Neural cell (in vitro differentiated cells): ENCODE measurements around the gene CASKIN2. TPM values are rescaled to one million over a fixed set of nuclear protein-coding genes. Genes with fewer than 3 reads are reported as not detected.

Source experiments
- H2AFZ ChIP-seq: fragments of 200-600, 300-800 bp; sonication (generic), shearing (Covaris generic); 2 replicates; pipeline ENCODE4 v1.6.0; 2014; ENCODE audit warnings: low read depth, mild to moderate bottlenecking, antibody characterized with exemption, low read length, moderate library complexity
- H3F3A ChIP-seq: fragments of 200-600 bp; shearing (Covaris generic); 2 replicates; pipeline ENCODE4 v1.6.1; 2016; ENCODE audit warnings: mild to moderate bottlenecking, moderate library complexity, mixed read lengths, antibody characterized with exemption, low read length; ENCODE audit not compliant: insufficient read depth, poor library complexity, severe bottlenecking
- H3K27ac ChIP-seq: fragments of 200-600, 300-800 bp; sonication (generic), shearing (Covaris generic); 2 replicates; pipeline ENCODE4 v1.5.1; 2014; ENCODE audit warnings: mild to moderate bottlenecking, low read length, moderate library complexity
- H3K27me3 ChIP-seq: fragments of 300-800, 200-600 bp; sonication (generic), shearing (Covaris generic); 2 replicates; pipeline ENCODE4 v1.6.0; 2014; ENCODE audit warnings: mild to moderate bottlenecking, low read depth, low read length, moderate library complexity; ENCODE audit not compliant: insufficient read depth
- H3K36me3 ChIP-seq: fragments of 300-800, 200-600 bp; sonication (generic), shearing (Covaris generic); 2 replicates; pipeline ENCODE4 v1.5.1; 2014; ENCODE audit warnings: mild to moderate bottlenecking, antibody characterized with exemption, low read length, moderate library complexity; ENCODE audit not compliant: insufficient read depth
- H3K4me2 ChIP-seq: fragments of 300-800, 200-600 bp; sonication (generic), shearing (Covaris generic); 2 replicates; pipeline ENCODE4 v1.6.0; 2014; ENCODE audit warnings: mild to moderate bottlenecking, low read length
- H3K4me3 ChIP-seq: fragments of 300-800, 200-600 bp; sonication (generic), shearing (Covaris generic); 2 replicates; pipeline ENCODE4 v1.5.1; 2014; ENCODE audit warnings: mild to moderate bottlenecking, low read length, moderate library complexity
- H3K79me2 ChIP-seq: fragments of 200-600 bp; shearing (Covaris generic); replicated peaks from 2 replicates; pipeline ENCODE4 v1.6.0; 2014; ENCODE audit warnings: mild to moderate bottlenecking, low read length, moderate library complexity; ENCODE audit not compliant: insufficient read depth
- H3K9ac ChIP-seq: fragments of 300-800, 200-600 bp; sonication (generic), shearing (Covaris generic); 2 replicates; pipeline ENCODE4 v1.6.1; 2016; ENCODE audit warnings: mild to moderate bottlenecking, low read length, mixed read lengths
- H3K9me2 ChIP-seq: fragments of 200-600 bp; shearing (Covaris generic); 2 replicates; pipeline ENCODE4 v1.6.1; 2016; ENCODE audit warnings: mild to moderate bottlenecking, low read length, mixed read lengths; ENCODE audit not compliant: insufficient read depth
- H3K9me3 ChIP-seq: fragments of 200-600, 300-800 bp; sonication (generic), shearing (Covaris generic); 2 replicates; pipeline ENCODE4 v1.6.1; 2016; ENCODE audit warnings: mild to moderate bottlenecking, mixed run types, low read length, moderate library complexity, mixed read lengths
- H4K20me1 ChIP-seq: fragments of 200-600 bp; shearing (Covaris generic); 2 replicates; pipeline ENCODE4 v1.6.1; 2016; ENCODE audit warnings: mild to moderate bottlenecking, mixed run types; ENCODE audit not compliant: insufficient read depth
- EP300 ChIP-seq: fragments of 450-650 bp; conservative IDR thresholded peaks from 2 replicates; pipeline ENCODE4 v1.6.1; 2014; ENCODE audit warnings: antibody characterized with exemption, mild to moderate bottlenecking, moderate library complexity; ENCODE audit not compliant: poor library complexity, severe bottlenecking
- EZH2 ChIP-seq: fragments of 200-600, 300-800 bp; shearing (Covaris generic), sonication (generic); IDR thresholded peaks from 2 replicates; pipeline ENCODE4 v1.6.1; 2014; ENCODE audit warnings: antibody characterized with exemption, low read length, borderline replicate concordance, mild to moderate bottlenecking; ENCODE audit not compliant: insufficient read depth, poor library complexity, severe bottlenecking
- MXI1 ChIP-seq: fragments of 450-650 bp; conservative IDR thresholded peaks from 2 replicates; pipeline ENCODE4 v1.6.1; 2014; ENCODE audit warnings: antibody characterized with exemption, mild to moderate bottlenecking; ENCODE audit not compliant: poor library complexity, severe bottlenecking
- POLR2AphosphoS5 ChIP-seq: IDR thresholded peaks from 2 replicates; pipeline ENCODE4 v1.6.1; 2012
- RAD21 ChIP-seq: fragments of 450-650 bp; conservative IDR thresholded peaks from 2 replicates; pipeline ENCODE4 v1.6.1; 2014; ENCODE audit warnings: antibody characterized with exemption, mild to moderate bottlenecking, moderate library complexity
- SMC3 ChIP-seq: fragments of 450-650 bp; conservative IDR thresholded peaks from 2 replicates; pipeline ENCODE4 v1.6.1; 2014; ENCODE audit warnings: antibody characterized with exemption, mild to moderate bottlenecking, moderate library complexity; ENCODE audit not compliant: poor library complexity
- TAF1 ChIP-seq: IDR thresholded peaks from 2 replicates; pipeline ENCODE4 v1.6.1; 2012; ENCODE audit warnings: low read depth
- polyA plus RNA-seq: library from polyadenylated mRNA; depleted of rRNA; stranded (reverse); fragments of >200 nt; gene quantifications from 2 replicates; pipeline ENCODE4 v1.2.3, GENCODE V29; 2014
- TF ChIP-seq, protein P1 (sequence below): fragments of 450-650 bp; IDR thresholded peaks from 2 replicates; pipeline ENCODE4 v1.5.1; 2014; ENCODE audit warnings: antibody characterized with exemption, mild to moderate bottlenecking, moderate library complexity; ENCODE audit not compliant: poor library complexity, severe bottlenecking

Gene CASKIN2
- polyA plus RNA-seq, 1 donor from 2014 or later = 2.8 TPM

GRCh38 chr17:75475851-75476250 lies 39.5 kb downstream of the CASKIN2 start:
- H3K79me2 ChIP-seq = no peaks in the 10 kb centered on the region
- H3K27me3 ChIP-seq = no peaks in the 10 kb centered on the region
- no peaks in the 10 kb centered on the region for H3K36me3 ChIP-seq
- H3K9me2 ChIP-seq = no peaks in the 10 kb centered on the region
- H3K4me2 ChIP-seq = peak overlapping the region; percentile 51
- peak overlapping the region; percentile 56 for H3K9ac ChIP-seq
- H3F3A ChIP-seq = no peaks in the 10 kb centered on the region
- no peaks in the 10 kb centered on the region for H3K9me3 ChIP-seq
- TF ChIP-seq, protein P1, sequence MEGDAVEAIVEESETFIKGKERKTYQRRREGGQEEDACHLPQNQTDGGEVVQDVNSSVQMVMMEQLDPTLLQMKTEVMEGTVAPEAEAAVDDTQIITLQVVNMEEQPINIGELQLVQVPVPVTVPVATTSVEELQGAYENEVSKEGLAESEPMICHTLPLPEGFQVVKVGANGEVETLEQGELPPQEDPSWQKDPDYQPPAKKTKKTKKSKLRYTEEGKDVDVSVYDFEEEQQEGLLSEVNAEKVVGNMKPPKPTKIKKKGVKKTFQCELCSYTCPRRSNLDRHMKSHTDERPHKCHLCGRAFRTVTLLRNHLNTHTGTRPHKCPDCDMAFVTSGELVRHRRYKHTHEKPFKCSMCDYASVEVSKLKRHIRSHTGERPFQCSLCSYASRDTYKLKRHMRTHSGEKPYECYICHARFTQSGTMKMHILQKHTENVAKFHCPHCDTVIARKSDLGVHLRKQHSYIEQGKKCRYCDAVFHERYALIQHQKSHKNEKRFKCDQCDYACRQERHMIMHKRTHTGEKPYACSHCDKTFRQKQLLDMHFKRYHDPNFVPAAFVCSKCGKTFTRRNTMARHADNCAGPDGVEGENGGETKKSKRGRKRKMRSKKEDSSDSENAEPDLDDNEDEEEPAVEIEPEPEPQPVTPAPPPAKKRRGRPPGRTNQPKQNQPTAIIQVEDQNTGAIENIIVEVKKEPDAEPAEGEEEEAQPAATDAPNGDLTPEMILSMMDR = no peak
- TF ChIP-seq TAF1 (no peak), SMC3 (no peak), MXI1 (no peak), EZH2 (no peak)
- H3K4me3 ChIP-seq = peak overlapping the region; percentile 58
- H2AFZ ChIP-seq = no peak overlapping the region
- H3K27ac ChIP-seq = peak overlapping the region; percentile 82
- no peaks in the 10 kb centered on the region for H4K20me1 ChIP-seq

DNA sequence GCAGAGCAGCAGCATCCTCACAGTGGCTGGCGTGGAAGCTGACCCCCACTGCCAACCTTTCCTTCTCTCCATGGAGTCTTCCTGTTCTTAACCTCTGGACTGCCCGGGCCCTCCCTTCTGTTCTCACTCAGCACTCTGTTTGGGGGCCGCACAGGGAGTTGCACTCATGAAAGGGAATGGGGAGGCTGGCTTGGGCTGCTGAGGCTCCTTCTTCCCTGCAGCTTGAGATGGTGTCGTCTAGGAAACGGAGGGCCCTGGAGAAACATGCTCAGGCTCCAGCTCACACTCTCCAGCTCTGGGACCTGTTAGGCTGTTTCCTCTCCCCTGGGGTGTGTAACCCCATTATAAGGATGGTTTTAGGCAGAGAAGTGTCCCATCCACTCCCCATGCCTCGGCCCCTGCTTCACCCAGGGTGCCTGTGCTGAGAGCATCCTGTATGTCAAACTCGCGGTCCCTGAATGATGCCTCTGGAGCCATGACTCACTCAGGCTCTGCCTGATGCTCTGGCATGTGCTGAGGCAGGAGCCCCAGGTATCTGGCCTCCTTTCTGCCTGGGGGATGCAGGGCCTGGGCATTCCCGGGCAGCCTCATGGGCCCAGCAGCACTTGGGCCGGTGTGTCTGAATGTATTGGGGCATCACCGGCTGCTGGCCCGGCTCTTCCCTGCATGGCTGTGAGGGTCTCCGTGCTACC lies 40.0 kb downstream of the CASKIN2 start:
- Histone ChIP-seq H3K79me2 (no peaks in the 10 kb centered on the region), H2AFZ (no peak overlapping the region), H3K9me3 (no peaks in the 10 kb centered on the region), H3F3A (no peaks in the 10 kb centered on the region), H3K4me2 (peak overlapping the region; percentile 1), H4K20me1 (no peaks in the 10 kb centered on the region), H3K36me3 (no peaks in the 10 kb centered on the region), H3K9me2 (no peaks in the 10 kb centered on the region), H3K27me3 (no peaks in the 10 kb centered on the region), H3K27ac (peak overlapping the region; percentile 82), H3K4me3 (peak overlapping the region; percentile 58), H3K9ac (peak overlapping the region; percentile 56)
- TF ChIP-seq, protein P1 = no peak

DNA sequence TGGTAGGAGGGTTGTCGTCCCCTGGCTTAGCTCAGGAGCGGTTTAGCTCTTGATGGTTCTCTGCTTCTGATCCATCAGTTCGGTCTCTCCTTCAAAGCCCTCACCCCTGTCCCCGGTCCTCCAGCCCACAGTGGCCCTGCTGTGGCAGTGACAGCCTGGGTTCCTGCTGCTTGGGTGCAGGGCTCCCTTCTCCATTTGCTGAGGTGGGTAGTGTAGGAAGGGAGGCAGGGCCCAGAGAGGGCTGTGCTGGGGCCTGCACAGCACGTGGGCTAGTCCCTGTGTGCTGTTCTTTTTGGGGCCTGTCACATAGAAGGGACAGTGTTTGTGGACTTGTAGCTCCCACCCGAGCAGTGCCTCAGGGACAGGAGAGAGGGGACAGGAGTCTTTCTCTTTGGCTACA lies 40.6 kb downstream of the CASKIN2 start:
- peak overlapping the region; percentile 82 for H3K27ac ChIP-seq
- H3K9me2 ChIP-seq = no peaks in the 10 kb centered on the region
- H3F3A ChIP-seq = no peaks in the 10 kb centered on the region
- no peak overlapping the region for H2AFZ ChIP-seq
- H3K36me3 ChIP-seq = no peaks in the 10 kb centered on the region
- no peaks in the 10 kb centered on the region for H3K27me3 ChIP-seq
- no peaks in the 10 kb centered on the region for H3K79me2 ChIP-seq
- H3K9me3 ChIP-seq = no peaks in the 10 kb centered on the region
- TF ChIP-seq POLR2AphosphoS5 = no peak
- no peak for TF ChIP-seq EZH2
- no peak for TF ChIP-seq RAD21
- TF ChIP-seq, protein P1 = no peak
- no peak for TF ChIP-seq SMC3
- TF ChIP-seq EP300 = no peak
- peak overlapping the region; percentile 58 for H3K4me3 ChIP-seq
- peak overlapping the region; percentile 56 for H3K9ac ChIP-seq
- H3K4me2 ChIP-seq = no peak overlapping the region
- no peaks in the 10 kb centered on the region for H4K20me1 ChIP-seq
